ENCODE data around the gene CXCR3. TPM values are rescaled to one million over a fixed set of nuclear protein-coding genes. Genes with fewer than 3 reads are reported as not detected.
"Not testable (repeated sequence)": the region's sequence is repeated elsewhere in the genome, so short reads cannot be mapped to it uniquely, and the experiment has no call there.

The CXCR3 gene
- total RNA-seq, 1 donor from 2014 or later = 1.6 TPM

- H3K27ac ChIP-seq = no peak overlapping the region
- DNase-seq (no peak), ATAC-seq (no peak)
- peaks cover 29% of the 10 kb centered on the region for H3K36me3 ChIP-seq
- H3K4me3 ChIP-seq = no peak overlapping the region
- no peaks in the 10 kb centered on the region for H3K27me3 ChIP-seq
- intact Hi-C loops (cut with DNase I) = no loop called here
- no peaks in the 10 kb centered on the region for H3K9me3 ChIP-seq
- no peak for TF ChIP-seq CTCF (IDR thresholded peaks at IDR 0.05)
- H3K4me1 ChIP-seq = no peaks in the 10 kb centered on the region
Observed at GRCh38 chrX:71604141-71604540, 14.2 kb downstream of the CXCR3 start.

GRCh38 chrX:71603618-71604017 lies 14.7 kb downstream of the CXCR3 start:
- H3K27ac ChIP-seq = no peak overlapping the region

DNA sequence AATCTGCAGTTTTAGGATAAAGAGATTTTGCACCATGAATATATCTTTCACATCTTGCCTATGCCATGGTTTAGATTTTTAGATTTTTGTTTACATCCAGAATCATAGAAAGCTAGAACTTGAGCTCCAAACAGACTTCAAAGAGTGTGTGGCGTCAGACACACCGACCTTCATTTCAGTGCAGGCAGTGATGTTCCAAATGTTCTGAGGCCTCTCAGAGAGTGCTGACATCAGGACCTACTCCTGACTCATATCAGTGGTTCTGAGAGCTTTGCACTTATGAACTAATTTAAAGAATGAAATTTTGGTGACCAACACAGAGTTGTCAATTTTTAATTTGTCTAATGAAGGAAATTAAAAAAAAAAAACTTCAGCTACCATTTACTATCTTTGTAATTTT lies 18.3 kb downstream of the CXCR3 start:
- Histone ChIP-seq H3K4me3 (no peak overlapping the region), H3K4me1 (no peaks in the 10 kb centered on the region), H3K36me3 (peaks cover 13% of the 10 kb centered on the region), H3K27me3 (no peaks in the 10 kb centered on the region), H3K27ac (no peak overlapping the region), H3K9me3 (no peaks in the 10 kb centered on the region)
- ATAC-seq (no peak), DNase-seq (no peak)
- no peak for TF ChIP-seq CTCF (IDR thresholded peaks at IDR 0.05)
- intact Hi-C loops (cut with DNase I) = no loop called here

More at GRCh38 chrX:71603618-71604017, 14.7 kb downstream of the CXCR3 start:
- intact Hi-C loops (cut with DNase I) = no loop called here
- Histone ChIP-seq H3K36me3 (peaks cover 24% of the 10 kb centered on the region), H3K9me3 (no peaks in the 10 kb centered on the region), H3K4me1 (no peaks in the 10 kb centered on the region), H3K4me3 (no peak overlapping the region), H3K27me3 (no peaks in the 10 kb centered on the region)
- no peak for ATAC-seq
- TF ChIP-seq CTCF (IDR thresholded peaks at IDR 0.05) = no peak
- DNase-seq = no peak

GRCh38 chrX:71593210-71593609 lies 25.1 kb downstream of the CXCR3 start:
- H3K9me3 ChIP-seq; H3K36me3 ChIP-seq; intact Hi-C loops (cut with DNase I); H3K4me3 ChIP-seq; H3K4me1 ChIP-seq; H3K27me3 ChIP-seq; DNase-seq; H3K27ac ChIP-seq; ATAC-seq: not testable (repeated sequence)

DNA sequence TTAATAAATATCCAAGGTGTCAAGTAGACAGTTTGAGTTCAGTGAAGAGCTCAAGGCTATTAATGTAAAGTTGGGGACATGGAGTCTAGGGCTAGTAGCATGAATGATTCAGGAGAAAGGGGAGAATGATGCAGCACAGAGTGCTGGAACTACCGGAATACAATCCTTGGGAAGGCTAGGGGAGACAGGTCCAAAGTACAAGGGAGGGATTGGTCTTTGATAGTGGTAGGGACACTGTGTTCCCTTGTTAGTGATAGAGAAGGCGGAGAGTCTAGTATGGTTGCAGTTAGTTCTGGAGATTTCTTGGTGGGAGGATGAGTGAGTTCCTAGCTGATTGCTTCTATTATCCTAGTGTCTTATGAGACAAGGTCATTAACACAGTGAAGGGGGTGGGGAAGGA lies 31.4 kb downstream of the CXCR3 start:
- ATAC-seq = no peak

GRCh38 chrX:71581210-71581609 lies 37.1 kb downstream of the CXCR3 start:
- H3K27me3 ChIP-seq = no peaks in the 10 kb centered on the region
- no peak overlapping the region for H3K4me3 ChIP-seq
- H3K9me3 ChIP-seq = no peaks in the 10 kb centered on the region
- intact Hi-C loops (cut with DNase I) = no loop called here
- DNase-seq (no peak), ATAC-seq (no peak)
- no peak overlapping the region for H3K27ac ChIP-seq
- H3K36me3 ChIP-seq = no peaks in the 10 kb centered on the region
- H3K4me1 ChIP-seq = no peaks in the 10 kb centered on the region
- no peak for TF ChIP-seq CTCF (IDR thresholded peaks at IDR 0.05)

More for the DNA sequence above, 31.4 kb downstream of the CXCR3 start:
- Histone ChIP-seq H3K4me1 (no peaks in the 10 kb centered on the region), H3K4me3 (no peak overlapping the region), H3K27me3 (no peaks in the 10 kb centered on the region), H3K36me3 (no peaks in the 10 kb centered on the region), H3K9me3 (no peaks in the 10 kb centered on the region), H3K27ac (no peak overlapping the region)
- intact Hi-C loops (cut with DNase I) = no loop called here
- no peak for TF ChIP-seq CTCF (IDR thresholded peaks at IDR 0.05)
- no peak for DNase-seq
